Fibroblast of villous mesenchyme (primary cell): ENCODE results near the gene RIMBP2. TPM values are rescaled to one million over a fixed set of nuclear protein-coding genes. Genes with fewer than 3 reads are reported as not detected.

Source experiments
- DNase-seq: peaks from one replicate; pipeline ENCODE4 v3.0.0-alpha.2; 2010; ENCODE audit warnings: low read depth
- H3K4me3 ChIP-seq: 2 replicates; pipeline ENCODE4 v1.5.1; 2011; ENCODE audit warnings: low read depth, mild to moderate bottlenecking, low read length
- CTCF ChIP-seq: IDR thresholded peaks from 2 replicates; pipeline ENCODE4 v1.5.1; 2012; ENCODE audit warnings: low read depth, mild to moderate bottlenecking, low read length; ENCODE audit not compliant: insufficient read depth
- total RNA-seq: library from RNA; depleted of rRNA; stranded (reverse); fragments of >200 nt; gene quantifications from 2 replicates; pipeline ENCODE4 v1.2.3, GENCODE V29; 2012

RIMBP2 gene
- total RNA-seq, 1 donor: not detected

- TF ChIP-seq CTCF: no peak
- DNase-seq: no peak
- H3K4me3 ChIP-seq: no peak overlapping the region
Measured at GRCh38 chr12:130639476-130640424, 76.3 kb downstream of the RIMBP2 start.

GRCh38 chr12:130636370-130636769 is 79.7 kb downstream of the RIMBP2 start:
- no peak for DNase-seq
- H3K4me3 ChIP-seq: no peak overlapping the region
- TF ChIP-seq CTCF: no peak

- no peak for DNase-seq
- no peak overlapping the region for H3K4me3 ChIP-seq
- no peak for TF ChIP-seq CTCF
Measured at GRCh38 chr12:130634866-130635265, 81.2 kb downstream of the RIMBP2 start.

- DNase-seq: no peak
- no peak for TF ChIP-seq CTCF
- H3K4me3 ChIP-seq: no peak overlapping the region
Measured at GRCh38 chr12:130633771-130634170, 82.3 kb downstream of the RIMBP2 start.

- no peak overlapping the region for H3K4me3 ChIP-seq
- DNase-seq: no peak
- TF ChIP-seq CTCF: no peak
Measured at GRCh38 chr12:130632642-130633041, 83.5 kb downstream of the RIMBP2 start.

GRCh38 chr12:130628304-130628703 is 87.8 kb downstream of the RIMBP2 start:
- DNase-seq: no peak
- H3K4me3 ChIP-seq: no peak overlapping the region
- no peak for TF ChIP-seq CTCF
